GM21786 (cell line): ENCODE data around the gene NYNRIN.
"Not testable (repeated sequence)": the region's sequence is repeated elsewhere in the genome, so short reads cannot be mapped to it uniquely, and the experiment has no call there.

Experiments
- ATAC-seq: cut with Tn5 transposase; IDR thresholded peaks from one replicate; pipeline ENCODE4 v1.9.1; 2021; ENCODE audit not compliant: unreplicated experiment

The NYNRIN gene

DNA sequence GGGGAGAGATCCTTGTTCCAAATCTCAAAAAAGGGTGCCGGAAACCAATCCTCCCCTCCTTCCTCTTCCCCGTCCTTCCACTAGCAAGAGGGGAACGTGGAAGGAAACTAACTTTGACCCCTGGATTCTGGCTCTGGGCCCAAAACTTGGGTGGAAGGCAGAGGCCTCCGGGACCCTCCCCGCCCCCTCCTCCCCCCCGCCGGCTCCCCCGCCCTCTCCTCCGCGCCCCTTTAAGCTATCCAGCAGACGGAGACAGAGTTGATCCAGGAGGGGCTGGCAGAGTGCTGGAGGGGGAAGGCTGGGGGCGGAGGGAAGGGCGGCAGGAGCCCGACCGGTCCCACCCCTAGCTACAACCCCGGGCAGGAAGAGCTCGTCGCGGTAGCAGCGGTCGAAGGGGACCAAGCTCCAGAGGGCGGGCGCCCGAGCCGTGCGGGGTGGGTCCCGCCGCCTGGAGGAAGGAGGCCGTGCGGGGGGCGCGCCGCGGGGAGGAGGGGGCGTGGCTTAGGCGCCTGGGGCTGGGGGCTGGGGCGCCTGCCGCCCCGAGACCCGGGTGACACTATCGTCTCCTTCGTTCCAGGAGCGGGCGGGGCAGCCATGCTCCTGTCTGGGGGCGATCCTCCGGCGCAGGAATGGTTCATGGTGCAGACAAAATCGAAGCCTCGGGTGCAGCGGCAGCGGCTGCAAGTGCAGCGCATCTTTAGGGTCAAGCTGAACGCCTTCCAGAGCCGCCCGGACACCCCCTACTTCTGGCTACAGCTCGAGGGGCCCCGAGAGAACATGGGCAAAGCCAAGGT lies at the start of gene NYNRIN:
NYNRIN (plus strand) TSS at position 351 of the 794 bp plus-strand sequence; CDS start at position 595, 244 bp downstream.
- no peak for ATAC-seq

DNA sequence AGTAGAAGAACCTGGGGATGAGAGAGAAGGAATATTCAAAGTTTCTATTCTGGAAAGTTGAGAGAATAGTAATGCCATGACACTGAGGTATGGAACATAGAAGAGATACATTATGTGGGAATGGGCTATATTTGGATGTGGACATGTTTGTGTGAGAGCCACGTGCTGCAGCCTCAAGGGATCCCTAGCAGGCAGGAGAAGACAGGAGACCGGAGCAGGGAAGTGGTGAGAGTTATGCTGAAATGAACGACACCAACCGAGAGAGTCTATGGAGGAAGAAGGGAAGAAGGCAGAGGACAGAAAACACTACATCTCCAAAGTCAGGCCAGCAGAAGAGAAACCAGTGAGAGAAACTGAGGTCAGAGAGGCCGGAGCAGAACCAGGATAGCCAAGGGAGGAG lies 49.1 kb upstream of the NYNRIN start:
- ATAC-seq = no peak

DNA sequence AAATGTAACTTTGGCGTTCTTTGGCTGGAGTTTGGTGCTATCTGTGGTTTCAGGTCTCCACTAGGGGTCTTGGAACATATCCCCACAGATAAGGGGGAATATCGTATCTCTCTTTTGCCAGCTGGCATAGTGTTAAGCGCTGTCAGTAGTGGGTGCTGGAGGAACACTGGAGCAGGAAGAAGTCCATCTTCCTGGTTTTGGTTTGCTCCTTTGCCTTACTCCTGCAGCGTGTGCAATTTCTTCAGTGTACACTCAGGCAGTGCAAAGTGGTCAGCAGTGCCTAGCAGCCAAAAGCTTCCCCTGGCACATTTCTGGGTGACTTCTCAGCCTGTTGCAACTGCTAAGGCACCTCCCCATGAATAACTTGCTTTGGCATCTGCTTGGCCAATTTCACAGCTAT lies 47.3 kb upstream of the NYNRIN start:
- no peak for ATAC-seq

DNA sequence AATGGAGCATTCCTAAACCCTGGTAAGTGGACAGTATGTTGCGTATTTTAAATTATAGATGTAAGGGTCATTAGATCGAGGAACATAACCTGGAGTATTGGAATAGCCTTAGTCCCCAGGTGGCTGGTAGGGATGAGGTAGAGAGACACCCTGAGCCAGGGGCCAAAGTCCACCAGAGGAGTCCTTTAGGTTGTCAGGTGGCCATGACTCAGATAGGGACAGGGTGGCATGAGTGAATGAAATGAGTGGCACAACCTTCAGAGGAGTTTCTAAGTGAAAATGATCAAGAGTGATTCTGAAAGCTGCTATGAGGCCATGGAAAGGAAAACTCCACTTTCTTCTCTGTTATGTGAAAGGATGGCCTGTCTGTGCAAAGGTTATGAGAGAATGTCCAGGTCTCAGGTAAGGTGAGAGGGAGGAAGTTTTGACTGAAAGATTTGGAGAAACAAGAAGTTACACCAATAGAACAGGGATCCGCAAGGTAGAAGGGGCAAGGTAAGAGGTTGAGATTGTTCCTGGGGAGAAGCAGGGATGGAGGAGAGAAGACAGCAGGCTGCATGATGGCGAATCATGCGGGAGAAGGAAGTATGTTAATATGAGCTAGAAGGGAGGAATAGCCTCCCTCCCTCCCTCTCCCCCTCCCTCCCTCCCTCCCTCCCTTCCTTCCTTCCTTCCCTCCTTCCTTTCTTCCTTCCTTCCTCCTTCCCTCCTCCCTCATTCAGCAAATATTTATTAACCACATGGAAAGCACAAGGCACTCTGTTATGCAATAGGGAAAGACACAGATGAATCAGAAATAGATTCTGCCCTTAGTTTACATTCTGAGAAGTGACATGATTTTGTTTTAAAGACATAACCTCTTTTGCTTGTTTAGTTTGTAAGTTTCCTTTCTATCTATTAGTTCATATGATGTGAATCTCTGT lies 45.0 kb upstream of the NYNRIN start:
- ATAC-seq = no peak

DNA sequence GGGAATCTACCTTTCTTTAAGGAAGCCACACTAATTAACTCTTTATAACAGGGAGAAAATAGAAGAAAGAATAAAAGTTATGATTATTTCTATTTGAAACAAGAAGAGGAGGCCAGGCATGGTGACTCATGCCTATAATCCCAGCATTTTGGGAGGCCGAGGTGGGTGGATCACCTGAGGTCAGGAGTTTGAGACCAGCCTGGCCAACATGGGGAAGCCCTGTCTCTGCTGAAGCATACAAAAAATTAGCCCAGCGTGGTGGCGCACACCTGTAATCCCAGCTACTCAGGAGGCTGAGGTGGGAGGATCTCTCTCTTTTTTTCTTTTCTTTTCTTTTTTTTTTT lies 44.3 kb upstream of the NYNRIN start:
- not testable (repeated sequence) for ATAC-seq

DNA sequence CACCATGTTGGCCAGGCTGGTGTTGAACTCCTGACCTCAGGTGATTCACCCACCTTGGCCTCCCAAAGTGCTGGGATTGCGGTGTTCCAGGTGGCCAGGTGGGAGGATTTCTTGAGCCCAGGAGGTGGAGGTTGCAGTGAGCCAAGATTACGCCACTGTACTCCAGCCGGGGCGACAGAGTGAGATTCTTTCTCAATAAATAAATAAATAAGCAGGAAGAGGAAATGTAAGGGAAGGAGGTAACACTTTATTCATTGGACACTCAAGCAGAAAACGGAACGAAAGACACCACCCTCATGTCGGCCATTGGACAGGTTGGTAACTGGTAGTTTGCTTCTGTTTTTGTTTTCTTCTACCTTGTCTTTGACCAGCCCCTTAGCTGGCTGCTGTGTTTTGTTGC lies 43.8 kb upstream of the NYNRIN start:
- no peak for ATAC-seq

DNA sequence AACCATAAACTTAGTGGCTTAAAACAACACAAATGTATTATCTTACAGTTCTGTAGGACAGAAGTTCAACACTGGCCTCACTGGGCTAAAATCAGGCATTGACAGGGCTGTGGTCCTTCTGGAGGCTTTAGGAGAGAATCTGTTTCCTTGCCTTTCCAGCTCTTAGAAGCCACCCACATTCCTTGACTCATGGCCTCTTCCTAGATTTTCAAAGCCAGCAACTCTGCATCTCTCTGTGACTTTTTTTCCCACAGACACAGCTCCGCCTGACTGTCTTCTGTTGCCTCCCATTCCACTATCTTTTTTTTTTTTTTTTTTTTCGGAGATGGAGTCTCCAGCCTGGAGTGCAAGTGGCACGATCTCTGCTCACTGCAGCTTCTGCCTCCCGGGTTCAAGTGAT lies 42.6 kb upstream of the NYNRIN start:
- no peak for ATAC-seq

DNA sequence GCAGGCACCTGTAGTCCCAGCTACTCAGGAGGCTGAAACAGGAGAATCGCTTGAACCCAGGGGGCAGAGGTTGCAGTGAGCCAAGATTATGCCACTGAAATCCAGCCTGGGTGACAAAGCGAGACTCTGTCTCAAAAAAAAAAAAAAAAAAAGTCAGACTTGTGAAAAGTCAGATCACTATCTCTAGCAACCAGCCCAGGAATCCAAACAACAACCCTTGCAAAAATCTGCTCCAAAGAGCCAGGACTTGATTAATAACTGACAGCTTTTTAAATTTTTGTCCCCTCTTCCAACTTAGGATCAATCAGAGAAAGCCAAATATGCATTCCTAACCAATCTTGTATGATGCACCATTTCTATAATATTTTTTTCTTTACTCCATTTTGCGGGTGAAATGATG lies 38.5 kb upstream of the NYNRIN start:
- ATAC-seq = no peak

DNA sequence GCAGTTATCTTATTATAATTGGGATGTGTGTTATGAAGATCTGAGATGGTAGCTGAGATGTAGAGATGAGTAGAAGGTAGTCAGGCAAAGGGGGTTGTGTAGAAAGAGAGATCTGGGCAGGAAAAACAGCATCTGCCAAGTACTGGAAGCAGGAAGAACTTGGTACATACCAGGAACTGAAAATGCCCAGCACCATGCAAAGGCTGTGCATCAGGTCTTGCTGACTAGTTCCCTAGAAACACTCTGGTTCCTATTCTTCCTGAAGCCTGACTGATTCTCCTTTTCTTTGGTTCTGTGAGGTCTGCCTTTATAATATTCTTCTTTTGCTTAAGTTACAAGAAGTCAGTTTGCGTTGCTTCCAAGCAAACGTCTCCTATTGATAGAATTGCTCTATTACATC lies 37.5 kb upstream of the NYNRIN start:
- no peak for ATAC-seq

DNA sequence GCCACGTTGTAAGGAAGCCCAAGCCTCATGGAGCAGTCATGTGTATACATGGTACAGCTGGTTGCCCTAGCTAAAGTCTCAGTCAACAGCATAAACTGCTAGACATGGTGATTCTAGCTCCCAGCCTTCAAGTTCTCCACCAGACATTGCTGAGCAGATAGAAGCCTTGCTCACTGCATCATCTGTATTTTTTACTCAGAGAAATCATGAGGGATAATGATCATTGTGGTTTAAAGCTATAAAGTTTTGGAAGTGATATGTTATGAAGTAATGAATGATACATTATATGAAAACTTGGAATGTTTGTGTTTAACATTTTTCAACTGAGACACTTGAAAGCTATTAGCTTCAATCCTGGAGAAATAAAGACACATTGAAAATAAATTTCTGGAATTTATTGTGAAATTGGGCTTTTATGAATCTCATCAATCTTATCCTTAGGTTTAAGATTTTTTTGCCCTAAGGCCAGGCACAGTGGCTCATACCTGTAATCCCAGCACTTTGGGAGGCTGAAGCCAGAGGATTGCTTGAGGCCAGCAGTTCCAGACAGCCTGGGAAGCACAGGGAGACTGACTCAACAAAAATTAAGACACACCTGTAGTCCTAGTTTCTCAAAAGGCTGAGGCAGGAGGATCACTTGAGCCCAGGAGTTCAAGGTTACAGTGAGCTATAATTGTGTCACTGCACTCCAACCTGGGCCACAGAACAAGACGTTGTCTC lies 36.4 kb upstream of the NYNRIN start:
- no peak for ATAC-seq

DNA sequence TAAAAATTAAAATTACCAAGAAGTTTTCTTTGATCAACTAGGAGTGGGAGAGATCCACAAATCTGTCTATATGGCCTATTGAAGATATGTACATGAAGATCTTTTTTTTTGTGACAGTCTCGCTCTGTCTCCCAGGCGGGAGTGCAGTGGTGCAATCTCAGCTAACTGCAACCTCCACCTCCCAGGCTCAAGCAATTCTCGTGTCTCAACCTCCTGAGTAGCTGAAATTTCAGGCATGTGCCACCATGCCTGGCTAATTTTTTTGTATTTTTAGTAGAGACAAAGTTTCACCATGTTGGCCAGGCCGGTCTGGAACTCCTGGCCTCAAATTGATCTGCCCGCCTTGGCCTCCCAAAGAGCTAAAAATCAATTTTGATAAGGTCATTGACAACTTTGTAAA lies 35.4 kb upstream of the NYNRIN start:
- no peak for ATAC-seq

DNA sequence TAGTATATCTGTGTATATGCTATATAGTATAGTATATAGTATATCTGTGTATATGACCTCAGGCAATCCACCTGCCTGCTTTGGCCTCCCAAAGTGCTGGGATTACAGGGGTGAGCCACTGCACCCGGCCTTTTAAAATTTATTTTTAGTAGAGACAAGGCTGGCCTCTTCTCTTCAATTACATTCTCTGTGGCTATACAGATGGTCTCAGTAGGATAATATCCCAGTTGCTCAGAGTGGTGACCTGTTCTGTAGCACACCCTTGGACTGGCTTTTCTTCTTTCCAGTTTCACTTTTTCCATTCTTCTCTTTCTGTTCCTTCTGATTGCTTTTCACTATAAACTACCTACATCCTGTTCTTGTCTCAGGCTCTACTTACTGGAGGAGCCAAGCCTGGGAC lies 34.0 kb upstream of the NYNRIN start:
- ATAC-seq = no peak

DNA sequence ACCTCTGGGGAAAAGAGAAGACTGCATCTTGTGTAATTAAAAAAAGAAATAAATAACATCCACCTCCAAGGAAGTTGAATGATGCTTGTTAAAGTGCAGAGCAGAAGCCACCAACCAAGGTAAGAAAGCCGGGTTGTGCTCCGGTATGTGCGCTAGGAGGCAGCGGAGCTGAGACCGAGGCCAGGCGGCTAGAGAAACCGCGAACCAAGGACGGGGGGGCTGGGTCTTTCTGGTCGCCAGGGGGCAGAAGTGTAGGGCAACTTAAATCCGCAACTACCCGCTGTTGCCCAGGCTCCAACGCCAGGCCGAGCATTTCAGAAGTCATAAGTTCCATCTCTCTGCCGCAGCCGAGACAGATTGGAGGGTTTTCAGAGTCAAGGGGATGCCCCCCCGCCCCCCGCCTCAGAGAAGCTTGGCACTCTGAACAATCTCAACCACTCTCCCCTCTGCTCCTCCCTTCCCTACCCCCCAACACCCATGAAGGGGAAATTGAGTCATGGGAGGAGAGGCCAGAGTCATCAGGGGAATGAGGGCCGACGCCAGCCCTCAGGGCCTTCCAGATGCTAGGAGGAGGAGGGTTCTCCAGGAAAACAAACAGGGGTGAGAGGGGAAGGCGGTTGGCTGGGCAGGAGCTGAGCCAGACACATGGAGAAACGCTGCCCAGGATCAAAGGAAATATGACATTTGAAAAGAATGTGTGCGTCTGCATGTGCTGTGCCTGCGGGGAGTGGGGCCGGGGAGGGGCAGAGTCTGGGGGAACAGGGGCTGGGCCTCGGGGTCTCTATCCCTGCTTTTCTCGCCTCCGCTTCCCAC lies 33.0 kb upstream of the NYNRIN start:
- ATAC-seq = peak; percentile 34

DNA sequence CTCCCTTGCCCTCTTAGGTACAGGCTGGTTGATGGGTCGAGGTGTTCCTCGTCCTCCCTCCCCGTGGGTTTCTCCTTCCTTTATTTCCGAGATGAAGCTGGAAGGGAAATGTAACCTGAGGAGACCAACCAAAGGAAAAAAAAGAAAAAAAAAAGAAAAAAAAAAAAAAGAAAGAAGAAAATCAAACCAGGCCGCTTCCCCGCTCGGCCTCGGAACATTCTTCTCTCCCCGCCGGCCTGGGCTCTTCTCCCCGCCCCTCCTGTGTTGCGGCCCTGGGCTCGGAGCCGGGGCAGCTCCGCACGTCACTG lies 32.4 kb upstream of the NYNRIN start:
- ATAC-seq = no peak

DNA sequence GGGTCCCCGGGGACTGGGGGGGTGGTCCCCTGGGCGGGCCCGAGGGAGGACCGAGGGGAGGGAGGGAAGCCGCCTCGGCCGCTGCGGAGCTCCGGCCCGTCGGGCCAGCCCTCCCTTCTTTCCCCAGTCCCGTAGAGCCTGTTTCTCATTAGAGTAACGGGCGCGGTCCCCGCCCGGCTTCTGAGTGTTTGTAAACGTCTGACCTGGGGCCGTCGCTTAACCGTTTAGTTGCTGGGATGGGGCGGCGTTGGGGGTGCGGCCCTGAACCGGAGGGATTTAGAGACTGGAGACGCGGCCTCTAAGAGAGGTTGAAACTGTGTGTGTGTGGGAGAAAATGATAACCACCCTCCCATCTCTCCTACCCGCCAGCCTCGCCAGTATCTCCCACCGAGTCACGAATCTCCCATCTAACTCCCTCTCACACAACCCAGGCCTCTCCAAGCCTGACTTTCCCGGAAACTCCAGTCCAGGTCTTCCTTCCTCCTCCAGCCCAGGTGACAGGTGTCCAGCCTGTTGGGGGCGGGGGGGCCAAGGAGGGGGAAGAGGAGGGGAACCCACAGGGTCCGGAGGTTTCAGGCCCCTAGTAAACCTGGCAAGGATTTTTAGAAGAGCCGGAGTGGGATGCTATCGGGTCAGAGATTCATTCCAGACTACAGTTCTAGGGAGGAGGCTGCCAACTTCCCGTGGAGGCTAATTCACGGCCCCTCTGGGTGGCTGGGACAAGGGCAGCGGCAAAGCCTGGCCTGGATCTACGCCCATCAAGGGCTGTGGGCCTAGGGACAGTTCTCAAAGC lies 31.9 kb upstream of the NYNRIN start:
- peak; percentile 57 for ATAC-seq

DNA sequence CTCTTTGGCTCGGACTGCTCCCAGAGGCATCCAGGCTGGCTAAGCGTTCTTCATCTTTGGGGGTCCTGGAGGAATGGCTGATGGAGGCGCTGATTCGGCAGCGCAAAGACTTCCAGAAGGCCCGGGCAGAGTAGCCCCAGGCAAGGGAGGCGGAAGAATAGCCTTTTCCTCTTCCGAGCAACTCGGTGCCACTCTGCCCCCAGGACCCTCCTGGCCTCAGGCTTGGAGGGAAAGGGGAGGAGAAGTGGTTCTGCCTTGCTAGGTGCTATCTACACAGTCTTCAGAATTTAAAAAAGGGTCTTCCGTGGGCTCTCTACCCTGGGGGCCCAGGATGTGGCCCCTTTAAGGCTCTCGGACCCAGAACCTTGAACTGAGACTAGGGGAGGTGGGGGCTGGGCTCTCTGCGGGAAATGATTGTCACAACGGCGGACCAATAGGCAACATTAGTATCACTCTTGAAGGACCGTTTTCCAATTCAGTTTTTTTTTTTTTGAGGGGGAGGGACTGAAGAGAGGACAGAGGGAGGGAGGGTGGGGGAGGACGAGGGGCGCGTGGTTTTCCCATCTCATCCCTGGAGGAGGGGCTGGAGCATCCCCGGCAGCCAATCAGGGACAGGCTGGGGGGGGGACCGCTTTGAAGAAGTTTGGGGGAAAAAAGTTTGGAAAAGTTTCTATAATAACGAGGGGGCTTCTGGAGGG lies 31.1 kb upstream of the NYNRIN start, which contains the start of gene NFATC4:
NFATC4 (plus strand) TSS at position 671 of the 698 bp plus-strand sequence. CDS start 157 bp downstream, outside the sequence.
- peak; percentile 32 for ATAC-seq

DNA sequence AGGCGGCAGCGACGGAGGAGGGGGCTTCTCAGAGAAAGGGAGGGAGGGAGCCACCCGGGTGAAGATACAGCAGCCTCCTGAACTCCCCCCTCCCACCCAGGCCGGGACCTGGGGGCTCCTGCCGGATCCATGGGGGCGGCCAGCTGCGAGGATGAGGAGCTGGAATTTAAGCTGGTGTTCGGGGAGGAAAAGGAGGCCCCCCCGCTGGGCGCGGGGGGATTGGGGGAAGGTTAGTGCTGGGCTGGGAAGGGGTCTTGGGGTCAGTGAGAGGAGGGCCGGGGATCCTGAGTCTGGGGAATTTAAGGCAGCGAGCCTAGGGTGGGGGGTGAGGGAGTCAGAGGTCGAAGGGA lies 30.6 kb upstream of the NYNRIN start:
- ATAC-seq = no peak

DNA sequence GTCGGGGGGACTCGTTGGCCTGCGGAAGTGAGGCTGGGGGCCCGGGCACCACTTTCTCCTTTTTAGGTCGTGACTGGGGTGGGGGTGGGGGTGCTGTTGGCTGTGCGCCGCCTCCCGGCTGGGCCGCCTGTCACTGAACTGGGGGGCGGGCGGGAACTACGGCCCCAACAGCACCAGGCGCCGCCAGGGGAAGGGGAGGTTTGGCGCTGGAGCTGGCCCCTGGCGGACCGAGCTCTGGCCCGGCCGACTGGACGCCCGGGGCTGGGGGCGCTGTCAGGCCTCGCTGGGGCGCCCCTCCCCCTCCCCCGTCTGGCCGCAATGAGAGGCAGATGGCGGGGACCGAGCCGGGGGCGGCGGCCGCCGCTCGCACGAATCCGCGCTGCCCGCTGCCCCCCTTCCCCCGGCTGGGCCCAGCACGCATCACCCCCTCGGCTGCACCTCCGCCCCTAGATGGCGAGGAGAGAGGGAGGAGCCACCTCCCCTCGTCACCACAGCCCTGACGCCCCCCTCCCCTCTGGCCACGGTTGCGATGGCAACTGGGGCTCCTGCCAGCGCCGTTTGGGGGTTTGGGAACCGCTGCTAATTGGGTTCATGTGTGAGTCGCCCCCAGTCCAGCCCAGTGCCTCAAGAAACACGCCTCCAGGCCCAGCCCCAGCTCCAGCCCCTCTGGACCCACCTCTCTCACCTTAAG lies 30.1 kb upstream of the NYNRIN start:
- ATAC-seq = no peak

DNA sequence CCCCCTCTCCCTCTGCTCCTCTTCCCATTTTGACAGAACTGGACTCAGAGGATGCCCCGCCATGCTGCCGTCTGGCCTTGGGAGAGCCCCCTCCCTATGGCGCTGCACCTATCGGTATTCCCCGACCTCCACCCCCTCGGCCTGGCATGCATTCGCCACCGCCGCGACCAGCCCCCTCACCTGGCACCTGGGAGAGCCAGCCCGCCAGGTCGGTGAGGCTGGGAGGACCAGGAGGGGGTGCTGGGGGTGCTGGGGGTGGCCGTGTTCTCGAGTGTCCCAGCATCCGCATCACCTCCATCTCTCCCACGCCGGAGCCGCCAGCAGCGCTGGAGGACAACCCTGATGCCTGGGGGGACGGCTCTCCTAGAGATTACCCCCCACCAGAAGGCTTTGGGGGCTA lies 29.3 kb upstream of the NYNRIN start:
- ATAC-seq = no peak
